Stimulated activated naive B cell treated with anti-CD40 and anti-IgM and Interleukin-4, amounts not matched to agents 10 μg/mL and 1 μg/mL and 100 μg/mL, for 72 hours (primary cell): ENCODE results near the gene PDCL2.
"Not testable (repeated sequence)": the region's sequence is repeated elsewhere in the genome, so short reads cannot be mapped to it uniquely, and the experiment has no call there.

Experiments used
- ATAC-seq, 2 donors: fragments of 150-1000 bp; cut with Tn5 transposase; replicated peaks; 2 replicates each; pipeline ENCODE4 v1.10.0; 2021; ENCODE audit warnings: moderate library complexity in 1 of 2
- DNase-seq: peaks from one replicate; pipeline ENCODE4 v3.0.0; 2021
- H3K27ac Mint-ChIP-seq: one replicate; pipeline ENCODE4 v1.8.0; 2022; ENCODE audit warnings: mild to moderate bottlenecking, mixed read lengths
- H3K27me3 Mint-ChIP-seq, 2 donors: one replicate each; pipeline ENCODE4 v1.8.0; 2022; ENCODE audit warnings: mixed read lengths in 2 of 2
- H3K36me3 Mint-ChIP-seq, 2 donors: one replicate each; pipeline ENCODE4 v1.8.0; 2022; ENCODE audit warnings: mixed read lengths in 2 of 2, mild to moderate bottlenecking in 1 of 2
- H3K4me1 Mint-ChIP-seq, 2 donors: one replicate each; pipeline ENCODE4 v1.8.0; 2022; ENCODE audit warnings: mixed read lengths in 2 of 2, mild to moderate bottlenecking in 1 of 2
- H3K4me3 Mint-ChIP-seq, 2 donors: one replicate each; pipeline ENCODE4 v1.8.0; 2022; ENCODE audit warnings: mild to moderate bottlenecking in 2 of 2, mixed read lengths in 2 of 2, moderate library complexity in 1 of 2
- H3K9me3 Mint-ChIP-seq, 2 donors: one replicate each; pipeline ENCODE4 v1.8.0; 2022; ENCODE audit warnings: mixed read lengths in 2 of 2, mild to moderate bottlenecking in 1 of 2

The PDCL2 gene

DNA sequence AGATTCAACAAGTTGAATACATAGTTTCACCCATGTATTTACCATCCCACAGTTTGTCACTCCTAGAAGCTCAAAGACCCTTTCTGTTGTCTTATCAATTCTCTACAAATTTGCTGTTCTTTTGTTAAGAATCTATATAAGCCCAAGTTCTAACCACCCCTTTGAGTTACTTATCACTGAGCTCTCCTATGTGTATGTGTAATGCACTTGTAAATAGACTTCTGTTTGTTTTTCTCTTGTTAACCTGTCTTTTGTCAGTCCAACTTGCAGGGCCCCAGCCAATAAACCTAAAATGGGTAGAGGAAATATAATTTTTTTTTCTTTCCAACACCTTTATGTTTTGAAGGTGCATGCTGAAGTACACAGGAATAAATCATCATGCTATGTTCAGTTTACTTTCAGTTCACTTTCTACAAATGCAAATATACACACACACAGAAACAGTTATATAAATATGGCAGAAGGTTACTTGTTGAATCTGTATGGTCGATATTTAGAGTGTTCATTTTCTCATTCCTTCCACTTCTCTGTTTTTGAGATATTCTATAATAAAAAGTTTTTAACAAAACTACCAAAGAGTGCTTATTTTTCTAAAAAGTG lies 23.0 kb downstream of the PDCL2 start:
- ATAC-seq, result no peak
- Mint-ChIP-seq H3K4me1 (no peaks in the 10 kb centered on the region), H3K36me3 (no peaks in the 10 kb centered on the region), H3K4me3 (no peak overlapping the region), H3K9me3 (no peaks in the 10 kb centered on the region), H3K27me3 (peaks cover 7 to 9% of the 10 kb centered on the region in 2 donors), H3K27ac (no peak overlapping the region)
- no peak for DNase-seq

- H3K9me3 Mint-ChIP-seq, result peaks cover 3 to 9% of the 10 kb centered on the region in 2 donors
- DNase-seq, result no peak
- peak; percentile 100 for ATAC-seq
- peak overlapping the region in 1 of 2 donors; percentile 2 for H3K4me3 Mint-ChIP-seq
- peaks cover 2 to 4% of the 10 kb centered on the region in 2 donors for H3K36me3 Mint-ChIP-seq
- H3K4me1 Mint-ChIP-seq, result peaks cover 10 to 19% of the 10 kb centered on the region in 2 donors
- H3K27me3 Mint-ChIP-seq, result peaks cover 14 to 15% of the 10 kb centered on the region in 2 donors
- H3K27ac Mint-ChIP-seq, result no peak overlapping the region
Observed at GRCh38 chr4:55561889-55562288, 30.2 kb downstream of the PDCL2 start.

DNA sequence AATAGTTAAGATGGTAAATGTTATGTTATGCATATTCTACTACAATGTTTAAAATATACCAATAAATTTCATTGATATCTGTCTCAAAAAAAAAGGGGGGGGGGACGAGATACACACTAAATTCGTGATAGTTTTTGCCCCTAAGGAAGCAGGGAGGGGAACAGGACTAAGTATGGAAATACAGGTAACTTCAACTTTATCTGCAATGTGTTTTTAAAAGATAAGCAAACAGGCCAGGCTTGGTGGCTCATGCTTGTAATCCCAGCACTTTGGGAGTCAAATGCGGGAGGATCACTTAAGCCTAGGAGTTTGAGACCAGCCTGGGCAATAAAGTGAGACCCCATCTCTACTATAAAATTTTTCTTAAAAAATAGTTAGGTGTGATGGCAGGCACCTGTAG lies 31.9 kb downstream of the PDCL2 start:
- Mint-ChIP-seq H3K9me3 (peaks cover 3 to 9% of the 10 kb centered on the region in 2 donors), H3K4me3 (no peak overlapping the region), H3K4me1 (peaks cover 10 to 19% of the 10 kb centered on the region in 2 donors), H3K27me3 (peaks cover 14 to 15% of the 10 kb centered on the region in 2 donors), H3K27ac (no peak overlapping the region), H3K36me3 (peaks cover 2 to 4% of the 10 kb centered on the region in 2 donors)
- DNase-seq (no peak), ATAC-seq (no peak)

DNA sequence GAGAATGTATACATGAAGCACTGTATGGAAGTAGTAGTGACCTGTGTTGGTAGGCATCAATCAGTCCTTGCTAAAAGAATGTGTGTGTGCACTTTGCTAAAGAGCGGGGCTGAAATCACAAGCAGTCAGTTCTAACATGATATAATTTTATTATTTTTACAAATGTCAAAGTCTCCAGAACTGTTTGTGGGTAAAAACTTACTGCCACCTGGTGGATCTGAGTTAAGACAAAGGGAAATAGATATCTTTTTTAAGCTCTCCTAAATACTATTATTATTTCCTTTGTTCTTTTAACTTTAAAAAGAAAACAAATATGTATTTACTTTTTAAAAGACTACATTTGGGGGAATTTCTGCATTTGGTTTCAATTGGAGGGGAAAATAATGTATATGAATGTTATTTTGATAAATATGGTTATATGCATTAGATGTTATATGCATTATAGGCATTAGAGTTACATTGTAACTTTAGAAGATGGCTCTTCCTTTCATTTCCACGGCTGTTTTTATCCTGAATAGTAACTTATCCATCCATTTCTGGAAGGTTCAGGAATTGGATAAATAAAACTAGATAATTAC lies 37.5 kb downstream of the PDCL2 start:
- no peak for ATAC-seq
- peaks cover 3 to 9% of the 10 kb centered on the region in 2 donors for H3K9me3 Mint-ChIP-seq
- peaks cover 20 to 26% of the 10 kb centered on the region in 2 donors for H3K27me3 Mint-ChIP-seq
- H3K27ac Mint-ChIP-seq, result no peak overlapping the region
- H3K4me3 Mint-ChIP-seq, result no peak overlapping the region
- H3K4me1 Mint-ChIP-seq, result peaks cover 2 to 6% of the 10 kb centered on the region in 2 donors
- no peak for DNase-seq
- H3K36me3 Mint-ChIP-seq, result peaks cover 2 to 4% of the 10 kb centered on the region in 2 donors

GRCh38 chr4:55553441-55554201 lies 38.4 kb downstream of the PDCL2 start:
- ATAC-seq (peak in 1 of 2 donors; percentile 41), DNase-seq (no peak)
- Mint-ChIP-seq H3K9me3 (peaks cover 3 to 5% of the 10 kb centered on the region in 2 donors), H3K4me1 (peaks cover 2 to 6% of the 10 kb centered on the region in 2 donors), H3K36me3 (peaks cover 2 to 4% of the 10 kb centered on the region in 2 donors), H3K27ac (no peak overlapping the region), H3K27me3 (peaks cover 15 to 22% of the 10 kb centered on the region in 2 donors), H3K4me3 (no peak overlapping the region)

DNA sequence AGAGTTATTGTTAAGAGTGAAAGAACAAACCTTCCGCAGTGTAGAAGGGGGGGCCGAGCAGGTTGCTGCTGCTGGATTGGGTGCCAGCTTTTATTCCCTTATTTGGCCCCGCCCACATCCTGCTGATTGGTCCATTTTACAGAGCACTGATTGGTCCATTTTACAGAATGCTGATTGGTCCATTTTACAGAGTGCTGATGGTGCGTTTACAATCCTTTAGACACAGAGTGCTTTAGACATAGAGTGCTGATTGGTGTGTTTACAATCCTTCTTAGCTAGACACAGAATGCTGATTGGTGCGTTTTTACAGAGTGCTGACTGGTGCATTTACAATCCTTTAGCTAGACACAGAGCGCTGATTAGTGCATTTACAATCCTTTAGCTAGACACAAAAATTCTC lies 40.1 kb downstream of the PDCL2 start:
- H3K4me3 Mint-ChIP-seq, DNase-seq, ATAC-seq, H3K27ac Mint-ChIP-seq, H3K36me3 Mint-ChIP-seq, H3K9me3 Mint-ChIP-seq: not testable (repeated sequence)
- Mint-ChIP-seq H3K4me1 (peaks cover 6 to 11% of the 10 kb centered on the region in 2 donors), H3K27me3 (peaks cover 4 to 18% of the 10 kb centered on the region in 2 donors)

DNA sequence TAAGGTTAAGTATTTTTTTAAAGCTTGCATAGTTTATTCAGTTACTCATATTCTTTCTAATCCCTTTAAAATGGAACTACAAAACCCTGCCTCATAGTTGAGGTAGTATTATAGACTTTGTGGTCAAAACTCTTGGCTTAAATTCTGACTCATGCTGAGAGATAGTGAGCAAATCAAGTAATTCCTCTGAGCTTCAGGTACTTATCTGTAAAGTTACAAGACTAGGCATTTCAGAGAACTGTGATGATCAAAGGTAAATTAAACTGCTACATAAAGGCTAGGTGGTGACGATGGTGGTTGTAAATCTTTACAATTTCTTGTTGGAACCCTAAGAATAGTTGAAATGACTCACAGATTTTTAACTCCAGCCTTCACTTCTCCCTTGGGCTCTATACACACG lies 42.2 kb downstream of the PDCL2 start:
- no peak for ATAC-seq
- Mint-ChIP-seq H3K4me3 (no peak overlapping the region), H3K9me3 (no peaks in the 10 kb centered on the region), H3K27me3 (peaks cover 4 to 18% of the 10 kb centered on the region in 2 donors), H3K4me1 (peaks cover 6 to 11% of the 10 kb centered on the region in 2 donors), H3K36me3 (no peaks in the 10 kb centered on the region), H3K27ac (no peak overlapping the region)
- no peak for DNase-seq

- peaks cover 4 to 12% of the 10 kb centered on the region in 2 donors for H3K27me3 Mint-ChIP-seq
- DNase-seq, result no peak
- peak overlapping the region; percentile 90 to 95 for H3K4me3 Mint-ChIP-seq
- no peaks in the 10 kb centered on the region for H3K9me3 Mint-ChIP-seq
- H3K36me3 Mint-ChIP-seq, result no peaks in the 10 kb centered on the region
- H3K4me1 Mint-ChIP-seq, result peaks cover 16 to 22% of the 10 kb centered on the region in 2 donors
- H3K27ac Mint-ChIP-seq, result no peak overlapping the region
- ATAC-seq, result no peak
Observed at GRCh38 chr4:55547918-55548317, 44.1 kb downstream of the PDCL2 start.

- Mint-ChIP-seq H3K36me3 (no peaks in the 10 kb centered on the region), H3K9me3 (no peaks in the 10 kb centered on the region), H3K4me1 (peaks cover 16 to 22% of the 10 kb centered on the region in 2 donors), H3K27me3 (peaks cover 0 to 7% of the 10 kb centered on the region in 2 donors), H3K4me3 (peak overlapping the region; percentile 90 to 95), H3K27ac (peak overlapping the region; percentile 96)
- DNase-seq, result no peak
- ATAC-seq, result no peak
Observed at GRCh38 chr4:55547466-55547770, 44.6 kb downstream of the PDCL2 start.

DNA sequence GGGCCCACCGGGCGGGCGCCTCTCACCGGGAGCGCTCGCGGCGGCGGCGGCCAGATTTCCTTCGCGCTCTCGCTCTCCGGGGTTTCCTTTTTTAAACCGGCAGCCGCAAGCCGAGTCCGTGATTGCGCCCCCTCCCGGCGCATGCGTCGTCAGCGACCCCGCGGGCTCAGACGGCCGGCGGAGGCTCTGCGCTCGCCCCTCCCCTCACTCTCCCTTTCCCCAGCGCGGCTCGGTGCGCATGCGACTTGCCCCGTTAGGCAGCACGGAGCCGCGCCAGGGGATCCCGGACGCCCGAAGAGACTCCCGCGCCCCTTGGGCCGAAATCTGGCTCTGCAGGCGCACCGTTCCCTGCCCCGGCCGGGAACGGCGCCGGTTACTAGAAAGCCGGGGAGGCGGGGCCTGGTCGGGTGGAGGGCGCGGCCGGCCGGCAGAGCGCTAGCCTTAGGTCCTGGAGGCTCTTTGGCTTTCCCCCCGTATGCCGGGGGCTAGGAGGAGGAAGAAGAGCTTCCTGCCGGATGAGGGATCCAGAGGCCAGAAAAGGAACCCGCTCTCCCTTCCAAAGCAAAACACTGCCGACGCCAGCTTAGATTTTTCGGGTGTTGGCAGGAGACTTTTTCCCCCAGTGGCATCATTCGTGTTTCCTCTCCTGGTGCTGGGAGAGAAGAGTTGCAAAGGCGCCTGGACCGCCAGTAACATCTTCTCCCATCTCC lies 45.1 kb downstream of the PDCL2 start, which contains the start of gene CLOCK:
Gene CLOCK (minus strand): TSS at position 154 of the 710 bp plus-strand sequence. CDS start 64,124 bp downstream, outside the sequence.
- Mint-ChIP-seq H3K9me3 (no peaks in the 10 kb centered on the region), H3K36me3 (no peaks in the 10 kb centered on the region), H3K4me1 (peaks cover 16 to 22% of the 10 kb centered on the region in 2 donors), H3K27ac (peak within 1 kb of the TSS; percentile 96), H3K27me3 (peaks cover 0 to 7% of the 10 kb centered on the region in 2 donors), H3K4me3 (peak within 1 kb of the TSS; percentile 90 to 95)
- DNase-seq, result peak; percentile 77
- ATAC-seq, result peak; percentile 78 to 82

- Mint-ChIP-seq H3K9me3 (no peaks in the 10 kb centered on the region), H3K27me3 (peaks cover 0 to 2% of the 10 kb centered on the region in 2 donors), H3K4me1 (peaks cover 16 to 22% of the 10 kb centered on the region in 2 donors), H3K36me3 (no peaks in the 10 kb centered on the region), H3K27ac (peak overlapping the region; percentile 96), H3K4me3 (peak overlapping the region; percentile 90 to 95)
- DNase-seq (no peak), ATAC-seq (peak; percentile 65 to 73)
Observed at GRCh38 chr4:55546506-55546755, 45.6 kb downstream of the PDCL2 start.

DNA sequence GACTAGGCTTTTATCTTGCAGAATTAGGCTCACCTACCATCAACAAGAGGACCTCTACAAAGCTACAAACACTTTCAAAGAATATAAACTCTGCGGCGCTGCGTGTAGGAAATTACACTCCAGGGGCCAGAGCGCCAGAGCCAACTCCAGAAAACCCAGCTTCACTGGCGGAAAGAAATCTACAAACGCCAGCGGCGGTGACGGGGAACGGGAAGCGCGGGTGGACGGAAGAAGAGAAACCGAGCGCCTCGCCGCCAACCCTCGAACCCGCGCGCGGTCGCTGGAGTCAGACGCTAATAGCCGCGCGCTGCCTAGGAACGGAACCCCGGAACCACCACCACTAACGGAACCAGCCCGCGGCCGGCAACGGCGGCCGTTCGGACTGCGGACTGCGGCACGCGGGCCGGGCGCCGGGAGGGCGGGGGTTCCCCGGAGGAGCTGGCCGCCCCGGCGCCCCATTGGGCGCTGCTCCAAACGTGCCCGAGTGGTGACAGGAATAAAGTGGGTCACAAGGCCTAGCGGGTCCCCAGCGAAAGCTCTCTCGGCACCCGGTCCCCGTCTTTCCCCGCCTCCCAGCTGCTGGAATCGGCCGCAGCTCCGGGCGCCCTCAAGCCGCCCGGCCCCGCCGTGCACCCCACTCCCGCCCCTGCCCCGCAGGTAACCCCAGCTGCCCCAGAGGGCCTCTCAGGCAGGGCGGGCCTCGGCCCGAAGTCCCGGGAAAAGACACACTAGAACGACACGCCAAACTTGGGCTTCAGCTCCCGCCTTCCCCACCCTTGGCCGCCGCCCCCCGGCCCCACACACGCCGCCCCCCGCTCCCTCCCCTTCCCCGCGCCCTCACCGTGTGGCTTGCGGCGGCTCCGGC lies 46.2 kb downstream of the PDCL2 start:
- peak; percentile 75 for DNase-seq
- peak; percentile 69 to 71 for ATAC-seq
- peak overlapping the region; percentile 90 to 95 for H3K4me3 Mint-ChIP-seq
- H3K27ac Mint-ChIP-seq, result peak overlapping the region; percentile 96
- H3K9me3 Mint-ChIP-seq, result no peaks in the 10 kb centered on the region
- peaks cover 16 to 22% of the 10 kb centered on the region in 2 donors for H3K4me1 Mint-ChIP-seq
- H3K27me3 Mint-ChIP-seq, result no peaks in the 10 kb centered on the region
- H3K36me3 Mint-ChIP-seq, result no peaks in the 10 kb centered on the region

- no peaks in the 10 kb centered on the region for H3K36me3 Mint-ChIP-seq
- no peak for ATAC-seq
- peaks cover 16 to 17% of the 10 kb centered on the region in 2 donors for H3K4me1 Mint-ChIP-seq
- no peak overlapping the region for H3K27ac Mint-ChIP-seq
- peak overlapping the region; percentile 90 for H3K4me3 Mint-ChIP-seq
- no peaks in the 10 kb centered on the region for H3K27me3 Mint-ChIP-seq
- H3K9me3 Mint-ChIP-seq, result no peaks in the 10 kb centered on the region
- no peak for DNase-seq
Observed at GRCh38 chr4:55545151-55545550, 46.9 kb downstream of the PDCL2 start.
